ENCODE data around the gene AMER2. TPM values are rescaled to one million over a fixed set of nuclear protein-coding genes. Genes with fewer than 3 reads are reported as not detected.

AMER2 gene
- total RNA-seq, 1 donor from 2014 or later: not detected

DNA sequence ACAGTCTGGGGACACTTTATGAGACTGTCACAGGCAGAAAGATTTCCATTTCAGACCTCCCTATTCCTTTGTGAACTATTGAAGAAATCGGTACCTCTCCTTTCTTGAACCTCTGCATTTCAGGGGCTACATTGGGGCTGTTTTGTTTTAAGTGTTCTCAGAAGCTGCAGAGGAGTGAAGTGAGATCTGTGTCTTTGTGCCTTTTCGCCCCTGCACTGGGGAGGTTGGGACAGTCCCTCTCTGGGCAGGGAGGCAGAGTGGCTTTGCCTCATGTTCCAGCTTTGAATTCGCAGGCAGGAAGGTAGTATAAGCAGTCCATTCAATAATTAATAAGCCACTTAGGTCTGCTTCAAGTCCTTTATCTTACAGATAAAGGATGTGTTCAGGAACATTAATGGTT lies 9.5 kb upstream of the AMER2 start:
- TF ChIP-seq, protein P1, sequence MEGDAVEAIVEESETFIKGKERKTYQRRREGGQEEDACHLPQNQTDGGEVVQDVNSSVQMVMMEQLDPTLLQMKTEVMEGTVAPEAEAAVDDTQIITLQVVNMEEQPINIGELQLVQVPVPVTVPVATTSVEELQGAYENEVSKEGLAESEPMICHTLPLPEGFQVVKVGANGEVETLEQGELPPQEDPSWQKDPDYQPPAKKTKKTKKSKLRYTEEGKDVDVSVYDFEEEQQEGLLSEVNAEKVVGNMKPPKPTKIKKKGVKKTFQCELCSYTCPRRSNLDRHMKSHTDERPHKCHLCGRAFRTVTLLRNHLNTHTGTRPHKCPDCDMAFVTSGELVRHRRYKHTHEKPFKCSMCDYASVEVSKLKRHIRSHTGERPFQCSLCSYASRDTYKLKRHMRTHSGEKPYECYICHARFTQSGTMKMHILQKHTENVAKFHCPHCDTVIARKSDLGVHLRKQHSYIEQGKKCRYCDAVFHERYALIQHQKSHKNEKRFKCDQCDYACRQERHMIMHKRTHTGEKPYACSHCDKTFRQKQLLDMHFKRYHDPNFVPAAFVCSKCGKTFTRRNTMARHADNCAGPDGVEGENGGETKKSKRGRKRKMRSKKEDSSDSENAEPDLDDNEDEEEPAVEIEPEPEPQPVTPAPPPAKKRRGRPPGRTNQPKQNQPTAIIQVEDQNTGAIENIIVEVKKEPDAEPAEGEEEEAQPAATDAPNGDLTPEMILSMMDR (IDR thresholded peaks at IDR 0.05; ENCODE audit: borderline replicate concordance): no peak
- peaks cover 91% of the 10 kb centered on the region for H3K27me3 ChIP-seq (ENCODE audit: low read depth)

GRCh38 chr13:25180775-25181537 lies 8.9 kb upstream of the AMER2 start:
- peaks cover 93% of the 10 kb centered on the region for H3K27me3 ChIP-seq (ENCODE audit: low read depth)
- no peak overlapping the region for H3K4me3 ChIP-seq
- no peaks in the 10 kb centered on the region for H3K36me3 ChIP-seq
- peaks cover 30% of the 10 kb centered on the region for H3K9me3 ChIP-seq (replicated peaks)
- intact Hi-C loops (cut with micrococcal nuclease): no loop called here
- H3K27ac ChIP-seq (replicated peaks): no peak overlapping the region
- no peak for DNase-seq
- no peaks in the 10 kb centered on the region for H3K4me1 ChIP-seq
- TF ChIP-seq, protein P1 (IDR thresholded peaks at IDR 0.05; ENCODE audit: borderline replicate concordance): no peak

More for the DNA sequence above, 9.5 kb upstream of the AMER2 start:
- Histone ChIP-seq H3K4me1 (no peaks in the 10 kb centered on the region), H3K4me3 (no peak overlapping the region), H3K36me3 (no peaks in the 10 kb centered on the region), H3K9me3 (replicated peaks) (peaks cover 30% of the 10 kb centered on the region), H3K27ac (replicated peaks) (no peak overlapping the region)
- intact Hi-C loops (cut with micrococcal nuclease): no loop called here
- DNase-seq: no peak

DNA sequence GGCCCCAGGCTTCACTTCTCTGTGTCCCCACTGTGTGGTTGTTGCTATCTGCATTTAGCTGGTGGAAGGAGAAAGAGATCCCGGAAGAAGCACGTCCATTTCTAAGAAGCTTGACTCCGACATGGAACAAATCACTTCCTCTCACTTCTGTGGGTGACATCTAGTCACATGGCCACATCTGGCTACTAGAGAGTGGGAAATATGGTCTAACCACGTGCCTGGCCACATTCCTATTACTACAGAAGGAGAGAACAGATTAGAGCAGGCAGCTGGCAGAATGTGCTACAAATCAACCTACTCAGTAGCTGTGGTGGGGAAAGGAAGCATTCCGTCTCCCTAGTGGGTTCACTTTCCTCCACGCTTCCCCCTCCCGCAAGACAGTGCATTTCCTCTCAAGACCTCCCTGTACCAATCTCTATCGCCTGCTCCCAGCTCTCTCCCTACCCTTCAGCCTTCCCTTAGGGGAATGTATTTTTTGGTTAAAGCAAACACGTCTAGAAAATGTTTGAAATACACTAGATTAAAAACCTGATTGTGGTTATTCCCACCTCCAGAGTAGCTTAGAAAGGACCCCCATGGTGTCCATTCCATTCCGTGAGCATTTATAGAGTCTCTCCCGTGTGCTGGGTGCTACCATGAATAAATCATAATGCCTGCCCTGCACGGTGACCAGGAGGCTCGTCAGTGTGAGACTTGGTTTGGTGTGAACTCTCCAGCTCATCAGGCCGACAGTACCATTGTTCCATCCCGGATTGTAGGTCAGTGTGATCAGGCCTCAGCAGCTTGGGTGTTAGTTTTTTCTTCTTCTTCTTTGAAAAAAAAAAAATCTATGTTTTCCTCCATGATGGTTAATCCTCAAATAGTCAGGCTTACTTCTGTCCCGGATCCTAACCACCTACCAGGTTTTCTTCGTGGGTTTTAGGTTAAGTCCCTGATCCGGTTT lies 8.0 kb upstream of the AMER2 start:
- intact Hi-C loops (cut with micrococcal nuclease): no loop called here
- no peak overlapping the region for H3K27ac ChIP-seq (replicated peaks)
- TF ChIP-seq, protein P1 (IDR thresholded peaks at IDR 0.05; ENCODE audit: borderline replicate concordance): no peak

DNA sequence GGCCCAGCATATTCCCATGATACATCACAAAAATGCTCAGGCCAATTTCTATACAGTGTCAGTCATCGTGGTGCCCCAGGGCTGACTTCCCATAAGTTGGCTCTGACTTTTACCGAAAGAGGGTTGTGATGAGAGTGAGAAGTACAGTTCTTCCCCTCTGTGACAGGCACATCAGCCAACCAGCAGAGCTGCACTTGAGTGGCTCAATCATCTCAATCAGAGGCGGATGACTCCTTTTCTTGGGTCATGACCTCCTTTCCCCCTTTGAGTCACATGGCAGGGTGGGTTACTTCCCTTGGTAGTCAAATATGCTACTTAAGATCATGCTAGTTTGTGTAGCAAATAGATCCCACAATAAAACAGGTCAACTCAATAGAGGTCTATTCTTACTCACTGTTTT lies 6.9 kb upstream of the AMER2 start:
- peaks cover 30% of the 10 kb centered on the region for H3K9me3 ChIP-seq (replicated peaks)

More for the DNA sequence above, 8.0 kb upstream of the AMER2 start:
- no peaks in the 10 kb centered on the region for H3K4me1 ChIP-seq
- DNase-seq: no peak
- H3K4me3 ChIP-seq: no peak overlapping the region
- H3K36me3 ChIP-seq: no peaks in the 10 kb centered on the region
- H3K27me3 ChIP-seq (ENCODE audit: low read depth): peaks cover 93% of the 10 kb centered on the region
- peaks cover 30% of the 10 kb centered on the region for H3K9me3 ChIP-seq (replicated peaks)

DNA sequence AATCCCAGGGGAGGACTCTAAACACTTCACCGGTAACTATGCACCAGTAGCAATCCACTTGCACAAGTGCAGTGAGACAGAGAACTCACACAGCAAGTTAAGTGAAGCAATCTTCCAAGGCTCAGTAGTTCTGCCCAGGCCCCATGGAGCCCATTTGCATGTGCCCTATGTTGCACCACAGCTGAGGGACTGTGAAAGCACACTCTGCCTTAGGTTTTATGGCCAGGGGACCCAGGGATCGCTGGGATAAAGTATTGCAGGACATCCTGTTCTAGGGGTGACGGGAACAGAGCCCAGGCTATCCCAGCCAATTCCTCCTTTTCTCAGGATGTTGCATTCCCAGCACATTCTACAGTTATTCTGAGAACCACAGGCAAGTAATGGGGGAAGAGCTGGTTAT lies 6.0 kb upstream of the AMER2 start:
- intact Hi-C loops (cut with micrococcal nuclease): no loop called here
- no peaks in the 10 kb centered on the region for H3K4me1 ChIP-seq
- H3K4me3 ChIP-seq: no peak overlapping the region
- H3K36me3 ChIP-seq: no peaks in the 10 kb centered on the region
- peaks cover 94% of the 10 kb centered on the region for H3K27me3 ChIP-seq (ENCODE audit: low read depth)
- H3K9me3 ChIP-seq (replicated peaks): peaks cover 30% of the 10 kb centered on the region
- TF ChIP-seq, protein P1 (IDR thresholded peaks at IDR 0.05; ENCODE audit: borderline replicate concordance): no peak
- no peak overlapping the region for H3K27ac ChIP-seq (replicated peaks)
- DNase-seq: no peak

More for the DNA sequence above, 6.9 kb upstream of the AMER2 start:
- Histone ChIP-seq H3K36me3 (no peaks in the 10 kb centered on the region), H3K27me3 (ENCODE audit: low read depth) (peaks cover 91% of the 10 kb centered on the region), H3K4me3 (no peak overlapping the region), H3K4me1 (no peaks in the 10 kb centered on the region), H3K27ac (replicated peaks) (no peak overlapping the region)
- intact Hi-C loops (cut with micrococcal nuclease): no loop called here
- no peak for DNase-seq
- TF ChIP-seq, protein P1 (IDR thresholded peaks at IDR 0.05; ENCODE audit: borderline replicate concordance): no peak
